ENCODE results near the gene UCMA.

UCMA gene

DNA sequence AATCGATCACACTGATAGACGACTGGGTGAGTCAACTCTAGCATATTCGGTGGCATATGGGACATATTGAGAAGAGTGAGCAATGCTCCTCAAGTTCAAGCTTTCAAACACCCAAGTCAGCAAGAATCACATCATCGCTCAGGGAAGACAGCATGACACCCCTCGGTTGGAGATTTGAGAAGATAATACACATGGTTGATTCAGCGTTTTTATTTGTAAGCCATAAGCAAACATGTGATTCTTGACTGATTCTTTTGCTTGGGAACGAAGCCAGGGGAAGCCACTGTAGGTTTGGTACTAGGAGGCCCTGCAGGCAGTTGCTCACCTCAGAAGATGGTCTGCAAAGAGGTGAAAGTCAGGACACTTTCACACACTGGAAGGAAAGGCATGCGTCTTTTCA, 12.6 kb downstream of the UCMA start:
- no peaks in the 10 kb centered on the region for H3K27me3 ChIP-seq (ENCODE audit: insufficient read depth, low read depth)
- no peaks in the 10 kb centered on the region for H3K4me1 ChIP-seq (ENCODE audit: low read depth, poor library complexity, severe bottlenecking)
- H3K79me2 ChIP-seq (ENCODE audit: insufficient read depth, low read depth): no peaks in the 10 kb centered on the region
- no peaks in the 10 kb centered on the region for H4K20me1 ChIP-seq (ENCODE audit: insufficient read depth)
- H2AFZ ChIP-seq (ENCODE audit: low read depth): no peak overlapping the region
- H3K36me3 ChIP-seq (ENCODE audit: insufficient read depth): no peaks in the 10 kb centered on the region
- H3K4me2 ChIP-seq: no peak overlapping the region
- H3K9ac ChIP-seq: no peak overlapping the region
- no peak overlapping the region for H3K27ac ChIP-seq
- H3K4me3 ChIP-seq (IDR thresholded peaks at IDR 0.05; ENCODE audit: insufficient read depth, low read depth, low read length): no peak overlapping the region
- TF ChIP-seq, protein P1, sequence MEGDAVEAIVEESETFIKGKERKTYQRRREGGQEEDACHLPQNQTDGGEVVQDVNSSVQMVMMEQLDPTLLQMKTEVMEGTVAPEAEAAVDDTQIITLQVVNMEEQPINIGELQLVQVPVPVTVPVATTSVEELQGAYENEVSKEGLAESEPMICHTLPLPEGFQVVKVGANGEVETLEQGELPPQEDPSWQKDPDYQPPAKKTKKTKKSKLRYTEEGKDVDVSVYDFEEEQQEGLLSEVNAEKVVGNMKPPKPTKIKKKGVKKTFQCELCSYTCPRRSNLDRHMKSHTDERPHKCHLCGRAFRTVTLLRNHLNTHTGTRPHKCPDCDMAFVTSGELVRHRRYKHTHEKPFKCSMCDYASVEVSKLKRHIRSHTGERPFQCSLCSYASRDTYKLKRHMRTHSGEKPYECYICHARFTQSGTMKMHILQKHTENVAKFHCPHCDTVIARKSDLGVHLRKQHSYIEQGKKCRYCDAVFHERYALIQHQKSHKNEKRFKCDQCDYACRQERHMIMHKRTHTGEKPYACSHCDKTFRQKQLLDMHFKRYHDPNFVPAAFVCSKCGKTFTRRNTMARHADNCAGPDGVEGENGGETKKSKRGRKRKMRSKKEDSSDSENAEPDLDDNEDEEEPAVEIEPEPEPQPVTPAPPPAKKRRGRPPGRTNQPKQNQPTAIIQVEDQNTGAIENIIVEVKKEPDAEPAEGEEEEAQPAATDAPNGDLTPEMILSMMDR (conservative IDR thresholded peaks at IDR 0.05; ENCODE audit: low read depth, low read length): no peak

DNA sequence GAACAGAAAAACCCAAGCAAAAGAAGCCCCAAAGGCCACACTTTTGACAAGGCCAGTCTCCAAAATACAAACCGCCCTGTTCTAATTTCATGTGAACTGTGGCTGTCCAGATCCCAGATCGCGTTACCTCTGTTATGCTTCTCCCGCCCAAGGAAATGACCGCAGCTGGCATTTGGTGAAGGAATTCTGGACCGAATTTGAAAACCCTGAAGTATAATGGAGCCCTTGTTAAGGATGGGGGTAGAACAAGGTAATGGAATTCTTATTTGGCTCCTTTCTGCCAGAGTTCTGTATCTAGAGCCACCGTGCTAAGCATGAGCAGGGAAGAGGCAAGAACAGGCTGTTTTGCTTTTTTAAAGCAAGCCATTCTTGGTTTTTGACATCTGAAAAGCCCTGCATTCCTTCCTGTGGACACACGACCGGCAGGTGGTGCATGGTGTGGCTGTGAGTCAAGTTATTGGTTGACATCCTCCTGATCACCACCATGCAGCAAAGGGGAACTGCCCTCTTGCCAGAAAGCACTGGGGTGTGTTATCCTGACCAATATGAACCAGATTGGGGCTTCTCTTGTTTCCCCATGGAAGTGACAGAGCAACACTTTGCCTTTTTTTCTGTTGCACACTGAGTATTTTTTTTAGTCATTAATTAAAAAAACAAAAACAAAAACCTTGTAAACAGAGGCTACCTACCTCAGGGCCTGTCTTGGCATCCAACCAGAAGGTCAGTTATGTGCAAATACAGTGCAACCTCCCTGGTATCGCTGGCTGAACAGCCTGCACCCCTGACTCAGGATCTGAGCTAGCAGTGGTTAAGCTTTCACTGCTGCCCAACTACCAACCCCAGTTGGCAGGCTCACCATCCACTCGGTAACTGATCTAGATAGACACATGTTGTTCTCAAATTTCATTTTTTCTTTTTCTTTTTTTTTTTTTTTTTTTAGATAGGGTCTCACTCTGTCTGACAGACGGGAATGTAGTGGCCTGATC, 14.2 kb downstream of the UCMA start:
- H3K9ac ChIP-seq: no peak overlapping the region
- no peaks in the 10 kb centered on the region for H3K27me3 ChIP-seq (ENCODE audit: insufficient read depth, low read depth)
- no peak overlapping the region for H3K4me2 ChIP-seq
- no peaks in the 10 kb centered on the region for H3K36me3 ChIP-seq (ENCODE audit: insufficient read depth)
- no peaks in the 10 kb centered on the region for H4K20me1 ChIP-seq (ENCODE audit: insufficient read depth)
- TF ChIP-seq, protein P1 (conservative IDR thresholded peaks at IDR 0.05; ENCODE audit: low read depth, low read length): no peak
- no peaks in the 10 kb centered on the region for H3K79me2 ChIP-seq (ENCODE audit: insufficient read depth, low read depth)
- H3K4me3 ChIP-seq (IDR thresholded peaks at IDR 0.05; ENCODE audit: insufficient read depth, low read depth, low read length): no peak overlapping the region
- no peak overlapping the region for H2AFZ ChIP-seq (ENCODE audit: low read depth)
- no peak overlapping the region for H3K27ac ChIP-seq
- H3K4me1 ChIP-seq (ENCODE audit: low read depth, poor library complexity, severe bottlenecking): no peaks in the 10 kb centered on the region

- H3K9ac ChIP-seq: no peak overlapping the region
- H3K4me2 ChIP-seq: no peak overlapping the region
- TF ChIP-seq, protein P1 (conservative IDR thresholded peaks at IDR 0.05; ENCODE audit: low read depth, low read length): no peak
- H4K20me1 ChIP-seq (ENCODE audit: insufficient read depth): no peaks in the 10 kb centered on the region
- no peak overlapping the region for H2AFZ ChIP-seq (ENCODE audit: low read depth)
- H3K27me3 ChIP-seq (ENCODE audit: insufficient read depth, low read depth): no peaks in the 10 kb centered on the region
- H3K4me1 ChIP-seq (ENCODE audit: low read depth, poor library complexity, severe bottlenecking): no peaks in the 10 kb centered on the region
- H3K79me2 ChIP-seq (ENCODE audit: insufficient read depth, low read depth): no peaks in the 10 kb centered on the region
- H3K4me3 ChIP-seq (IDR thresholded peaks at IDR 0.05; ENCODE audit: insufficient read depth, low read depth, low read length): no peak overlapping the region
- H3K36me3 ChIP-seq (ENCODE audit: insufficient read depth): no peaks in the 10 kb centered on the region
- no peak overlapping the region for H3K27ac ChIP-seq
Observed at GRCh38 chr10:13218878-13219277, 15.3 kb downstream of the UCMA start.

- H3K36me3 ChIP-seq (ENCODE audit: insufficient read depth): no peaks in the 10 kb centered on the region
- H3K4me2 ChIP-seq: no peak overlapping the region
- TF ChIP-seq, protein P1 (conservative IDR thresholded peaks at IDR 0.05; ENCODE audit: low read depth, low read length): no peak
Observed at GRCh38 chr10:13213163-13213562, 21.0 kb downstream of the UCMA start.

More at GRCh38 chr10:13213163-13213562, 21.0 kb downstream of the UCMA start:
- Histone ChIP-seq H3K4me3 (IDR thresholded peaks at IDR 0.05; ENCODE audit: insufficient read depth, low read depth, low read length) (no peak overlapping the region), H3K4me1 (ENCODE audit: low read depth, poor library complexity, severe bottlenecking) (no peaks in the 10 kb centered on the region), H2AFZ (ENCODE audit: low read depth) (no peak overlapping the region), H4K20me1 (ENCODE audit: insufficient read depth) (no peaks in the 10 kb centered on the region), H3K9ac (no peak overlapping the region), H3K79me2 (ENCODE audit: insufficient read depth, low read depth) (no peaks in the 10 kb centered on the region), H3K27me3 (ENCODE audit: insufficient read depth, low read depth) (no peaks in the 10 kb centered on the region), H3K27ac (no peak overlapping the region)

Measured in KMS-11 (cell line).